Endothelial cell (in vitro differentiated cells): ENCODE measurements around the gene PARD3B. TPM values are rescaled to one million over a fixed set of nuclear protein-coding genes. Genes with fewer than 3 reads are reported as not detected.
A peak's percentile ranks its signal among the peaks of the same experiment; 100 is the strongest.

Experiments used
- DNase-seq: peaks from one replicate; pipeline ENCODE4 v3.0.0; 2021; ENCODE audit warnings: low spot score
- H3K27ac Mint-ChIP-seq: one replicate; pipeline ENCODE4 v1.8.0; 2021; ENCODE audit warnings: mixed read lengths, inconsistent platforms; ENCODE audit not compliant: unreplicated experiment
- H3K27me3 Mint-ChIP-seq: one replicate; pipeline ENCODE4 v1.8.0; 2021; ENCODE audit warnings: mild to moderate bottlenecking, moderate library complexity, mixed read lengths, inconsistent platforms; ENCODE audit not compliant: unreplicated experiment
- H3K36me3 Mint-ChIP-seq: one replicate; pipeline ENCODE4 v1.8.0; 2021; ENCODE audit warnings: mild to moderate bottlenecking, low read depth, mixed read lengths, inconsistent platforms; ENCODE audit not compliant: unreplicated experiment
- H3K4me1 Mint-ChIP-seq: one replicate; pipeline ENCODE4 v1.8.0; 2021; ENCODE audit warnings: mild to moderate bottlenecking, mixed read lengths, inconsistent platforms; ENCODE audit not compliant: unreplicated experiment
- H3K4me3 Mint-ChIP-seq: one replicate; pipeline ENCODE4 v1.8.0; 2021; ENCODE audit warnings: mild to moderate bottlenecking, mixed read lengths, inconsistent platforms; ENCODE audit not compliant: unreplicated experiment
- H3K9me3 Mint-ChIP-seq: one replicate; pipeline ENCODE4 v1.8.0; 2021; ENCODE audit warnings: mixed read lengths, inconsistent platforms; ENCODE audit not compliant: unreplicated experiment
- total RNA-seq: library from RNA; stranded (reverse); fragmentation: NEBNext Ultra II Directional; extraction: Animal tissue kit (Norgen Biotek cat#: 25700); gene quantifications from one replicate; pipeline ENCODE4 v1.2.1, GENCODE V29; 2021; ENCODE audit not compliant: unreplicated experiment
- TF ChIP-seq, protein P1 (sequence below): fragments of 200-600 bp; sonication (generic); IDR thresholded peaks from one replicate; pipeline ENCODE4 v1.5.0; 2021; ENCODE audit warnings: antibody characterized with exemption; ENCODE audit not compliant: unreplicated experiment

PARD3B gene
- total RNA-seq, 1 donor from 2014 or later = 17.4 TPM

DNA sequence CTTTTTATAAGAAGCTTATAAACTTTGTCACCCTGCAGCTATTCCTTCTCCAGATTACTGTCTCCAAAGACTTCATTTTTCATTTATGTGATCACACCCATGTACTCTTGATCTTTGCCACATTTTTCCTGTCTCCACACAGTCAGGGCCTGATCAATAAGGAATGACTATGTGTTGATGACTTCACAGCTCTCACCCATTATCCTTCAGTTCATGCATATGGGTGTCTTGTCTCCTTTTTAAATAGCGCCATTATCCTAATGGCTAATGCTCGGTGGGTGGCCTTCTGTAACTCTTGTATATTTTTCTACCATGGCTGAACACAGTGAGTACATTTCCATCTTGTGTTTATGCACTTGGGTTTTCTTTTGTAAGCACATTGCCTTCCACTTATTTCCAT lies 801.4 kb downstream of the PARD3B start:
- Mint-ChIP-seq H3K27ac (no peak overlapping the region), H3K4me3 (no peak overlapping the region), H3K27me3 (peaks cover 3% of the 10 kb centered on the region), H3K4me1 (peaks cover 14% of the 10 kb centered on the region), H3K36me3 (no peaks in the 10 kb centered on the region), H3K9me3 (no peaks in the 10 kb centered on the region)
- DNase-seq = no peak
- TF ChIP-seq, protein P1, sequence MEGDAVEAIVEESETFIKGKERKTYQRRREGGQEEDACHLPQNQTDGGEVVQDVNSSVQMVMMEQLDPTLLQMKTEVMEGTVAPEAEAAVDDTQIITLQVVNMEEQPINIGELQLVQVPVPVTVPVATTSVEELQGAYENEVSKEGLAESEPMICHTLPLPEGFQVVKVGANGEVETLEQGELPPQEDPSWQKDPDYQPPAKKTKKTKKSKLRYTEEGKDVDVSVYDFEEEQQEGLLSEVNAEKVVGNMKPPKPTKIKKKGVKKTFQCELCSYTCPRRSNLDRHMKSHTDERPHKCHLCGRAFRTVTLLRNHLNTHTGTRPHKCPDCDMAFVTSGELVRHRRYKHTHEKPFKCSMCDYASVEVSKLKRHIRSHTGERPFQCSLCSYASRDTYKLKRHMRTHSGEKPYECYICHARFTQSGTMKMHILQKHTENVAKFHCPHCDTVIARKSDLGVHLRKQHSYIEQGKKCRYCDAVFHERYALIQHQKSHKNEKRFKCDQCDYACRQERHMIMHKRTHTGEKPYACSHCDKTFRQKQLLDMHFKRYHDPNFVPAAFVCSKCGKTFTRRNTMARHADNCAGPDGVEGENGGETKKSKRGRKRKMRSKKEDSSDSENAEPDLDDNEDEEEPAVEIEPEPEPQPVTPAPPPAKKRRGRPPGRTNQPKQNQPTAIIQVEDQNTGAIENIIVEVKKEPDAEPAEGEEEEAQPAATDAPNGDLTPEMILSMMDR = no peak

DNA sequence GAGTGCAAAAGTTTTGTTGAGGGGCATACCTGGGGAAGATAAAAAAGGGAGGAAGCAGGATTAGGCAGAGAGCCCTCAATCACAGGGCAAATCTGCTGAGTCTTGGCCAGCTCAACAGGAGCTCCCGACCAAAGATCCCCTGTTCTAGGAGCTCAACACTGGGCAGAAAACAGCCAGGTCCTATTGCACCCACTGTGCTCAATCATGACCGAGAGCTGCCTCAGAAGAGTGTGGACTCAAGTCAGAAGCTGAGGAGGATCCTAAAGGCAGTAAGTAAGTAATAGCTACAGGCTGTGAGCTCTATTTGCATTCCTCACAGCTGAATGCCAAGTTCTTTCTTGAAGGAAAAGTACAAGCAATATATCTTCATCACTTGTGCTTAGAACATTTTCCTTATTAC lies 802.6 kb downstream of the PARD3B start:
- Mint-ChIP-seq H3K9me3 (no peaks in the 10 kb centered on the region), H3K4me1 (peaks cover 14% of the 10 kb centered on the region), H3K27me3 (peaks cover 3% of the 10 kb centered on the region), H3K4me3 (no peak overlapping the region), H3K36me3 (no peaks in the 10 kb centered on the region), H3K27ac (peak overlapping the region; percentile 81)
- no peak for DNase-seq
- TF ChIP-seq, protein P1 = no peak

DNA sequence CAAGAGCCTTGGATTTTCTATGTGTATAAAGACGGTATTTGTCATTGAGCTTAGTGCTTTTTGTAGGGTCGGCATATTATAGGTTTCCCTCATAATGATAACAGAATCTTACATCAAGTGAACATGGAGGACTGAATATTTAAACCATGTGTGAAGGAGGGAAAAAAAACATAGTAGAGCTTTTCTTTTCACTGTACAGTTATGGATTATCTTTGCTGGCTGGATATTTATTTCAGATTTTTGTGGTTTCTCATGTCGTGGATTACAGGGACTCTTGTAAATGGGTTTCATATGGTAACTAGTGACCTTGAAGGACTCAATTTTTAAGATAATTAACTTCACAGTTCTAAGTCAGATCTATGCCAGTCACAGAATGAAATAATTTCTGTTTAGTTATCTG lies 806.8 kb downstream of the PARD3B start:
- TF ChIP-seq, protein P1 = no peak
- H3K4me3 Mint-ChIP-seq = no peak overlapping the region
- H3K4me1 Mint-ChIP-seq = peaks cover 14% of the 10 kb centered on the region
- no peak for DNase-seq
- H3K27ac Mint-ChIP-seq = no peak overlapping the region
- H3K9me3 Mint-ChIP-seq = no peaks in the 10 kb centered on the region
- peaks cover 2% of the 10 kb centered on the region for H3K27me3 Mint-ChIP-seq
- H3K36me3 Mint-ChIP-seq = no peaks in the 10 kb centered on the region

DNA sequence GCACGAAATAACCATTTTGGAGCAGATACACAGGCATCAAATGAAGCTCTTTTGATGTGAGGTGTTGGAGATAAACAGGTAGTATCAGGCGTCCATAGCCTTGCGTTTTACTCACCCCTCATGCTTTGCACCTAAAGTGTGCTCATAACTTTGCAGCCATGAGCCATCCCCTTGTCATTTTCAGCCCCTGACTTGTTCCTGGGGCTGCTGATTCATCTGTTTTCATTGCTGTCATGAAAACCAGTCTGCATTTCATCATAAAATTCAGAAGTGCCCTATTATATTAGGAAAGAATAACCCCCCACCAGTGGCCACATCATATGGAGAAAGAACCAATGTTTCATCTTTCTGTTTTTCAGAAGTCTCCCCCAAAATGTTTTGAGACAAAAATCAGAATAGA lies 807.3 kb downstream of the PARD3B start:
- no peak for DNase-seq
- TF ChIP-seq, protein P1 = no peak
- no peaks in the 10 kb centered on the region for H3K36me3 Mint-ChIP-seq
- H3K4me1 Mint-ChIP-seq = peaks cover 13% of the 10 kb centered on the region
- no peak overlapping the region for H3K4me3 Mint-ChIP-seq
- peaks cover 2% of the 10 kb centered on the region for H3K27me3 Mint-ChIP-seq
- H3K27ac Mint-ChIP-seq = no peak overlapping the region
- H3K9me3 Mint-ChIP-seq = no peaks in the 10 kb centered on the region

DNA sequence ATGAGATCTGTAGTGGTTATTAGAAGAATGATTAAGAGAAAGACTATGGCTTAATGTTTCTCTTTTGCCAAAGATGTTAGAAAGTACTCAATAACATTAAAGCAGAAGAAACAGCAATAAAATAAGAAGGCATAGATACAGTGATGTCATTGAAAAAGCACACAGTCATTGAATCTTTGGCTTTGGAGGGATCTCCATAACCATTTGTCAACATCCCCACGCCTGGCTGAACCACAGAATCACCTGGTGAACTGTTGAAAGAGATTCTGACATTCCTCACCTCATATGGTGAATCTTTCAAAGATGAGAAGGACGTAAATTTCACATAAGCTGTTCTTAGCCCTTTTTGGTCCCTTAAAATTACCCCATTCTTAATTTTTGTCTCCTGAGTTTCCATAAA lies 812.5 kb downstream of the PARD3B start:
- Mint-ChIP-seq H3K36me3 (no peaks in the 10 kb centered on the region), H3K4me3 (no peak overlapping the region), H3K4me1 (peaks cover 11% of the 10 kb centered on the region), H3K9me3 (no peaks in the 10 kb centered on the region), H3K27ac (no peak overlapping the region), H3K27me3 (no peaks in the 10 kb centered on the region)
- no peak for DNase-seq
- TF ChIP-seq, protein P1 = no peak
